ENCODE results near the gene CTNND2.
"Not testable (repeated sequence)": the region's sequence is repeated elsewhere in the genome, so short reads cannot be mapped to it uniquely, and the experiment has no call there.

Gene CTNND2

DNA sequence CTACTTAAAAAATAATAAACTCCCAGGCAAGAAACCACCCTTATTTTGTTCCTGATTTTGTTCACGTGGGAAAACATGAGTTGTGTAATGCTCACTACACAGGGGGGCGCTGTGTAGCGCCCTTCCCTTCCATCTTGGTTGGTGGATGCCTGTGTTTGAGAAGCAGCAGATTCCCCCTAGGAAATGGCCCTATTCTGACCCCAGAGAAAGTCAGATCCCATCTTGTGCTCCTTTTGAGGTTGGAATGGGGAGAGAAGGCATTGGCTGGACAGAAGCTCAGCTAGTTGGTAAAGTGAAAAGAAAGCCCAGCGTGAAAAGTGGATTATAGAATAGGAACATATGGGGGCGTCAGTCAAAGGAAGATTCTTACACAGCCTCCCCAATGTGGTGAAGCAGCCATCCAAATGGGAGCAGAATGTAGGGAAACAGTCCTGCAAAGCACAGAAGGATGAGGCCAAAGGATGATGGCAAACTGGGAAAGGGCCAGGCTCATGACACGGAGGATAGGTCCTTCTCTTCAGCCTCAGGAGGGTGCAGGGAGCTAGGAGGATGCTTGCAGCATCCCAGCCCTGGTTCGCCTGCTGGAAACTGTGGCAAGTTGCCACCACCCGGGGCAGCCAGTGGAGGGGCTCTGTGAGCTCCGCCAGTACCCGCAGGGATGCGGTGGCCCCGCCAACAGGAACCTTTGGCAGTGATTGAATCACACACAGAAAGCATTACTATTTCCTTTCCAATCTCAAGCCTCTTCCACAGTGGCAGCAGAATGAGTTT is 829.0 kb downstream of the CTNND2 start:
- TF ChIP-seq, protein P1, sequence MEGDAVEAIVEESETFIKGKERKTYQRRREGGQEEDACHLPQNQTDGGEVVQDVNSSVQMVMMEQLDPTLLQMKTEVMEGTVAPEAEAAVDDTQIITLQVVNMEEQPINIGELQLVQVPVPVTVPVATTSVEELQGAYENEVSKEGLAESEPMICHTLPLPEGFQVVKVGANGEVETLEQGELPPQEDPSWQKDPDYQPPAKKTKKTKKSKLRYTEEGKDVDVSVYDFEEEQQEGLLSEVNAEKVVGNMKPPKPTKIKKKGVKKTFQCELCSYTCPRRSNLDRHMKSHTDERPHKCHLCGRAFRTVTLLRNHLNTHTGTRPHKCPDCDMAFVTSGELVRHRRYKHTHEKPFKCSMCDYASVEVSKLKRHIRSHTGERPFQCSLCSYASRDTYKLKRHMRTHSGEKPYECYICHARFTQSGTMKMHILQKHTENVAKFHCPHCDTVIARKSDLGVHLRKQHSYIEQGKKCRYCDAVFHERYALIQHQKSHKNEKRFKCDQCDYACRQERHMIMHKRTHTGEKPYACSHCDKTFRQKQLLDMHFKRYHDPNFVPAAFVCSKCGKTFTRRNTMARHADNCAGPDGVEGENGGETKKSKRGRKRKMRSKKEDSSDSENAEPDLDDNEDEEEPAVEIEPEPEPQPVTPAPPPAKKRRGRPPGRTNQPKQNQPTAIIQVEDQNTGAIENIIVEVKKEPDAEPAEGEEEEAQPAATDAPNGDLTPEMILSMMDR (IDR thresholded peaks at IDR 0.05; ENCODE audit: borderline replicate concordance, control extremely low read depth, extremely low read depth, insufficient read depth, missing control alignments): no peak
- DNase-seq (ENCODE audit: low spot score): no peak
- in situ Hi-C loops (cut with MboI; ENCODE audit: low sequenced_read_pairs, unreplicated experiment): no loop called here

- no peak for DNase-seq (ENCODE audit: low spot score)
- TF ChIP-seq, protein P1 (IDR thresholded peaks at IDR 0.05; ENCODE audit: borderline replicate concordance, control extremely low read depth, extremely low read depth, insufficient read depth, missing control alignments): no peak
- in situ Hi-C loops (cut with MboI; ENCODE audit: low sequenced_read_pairs, unreplicated experiment): no loop called here
Measured at GRCh38 chr5:11072568-11072967, 831.7 kb downstream of the CTNND2 start.

DNA sequence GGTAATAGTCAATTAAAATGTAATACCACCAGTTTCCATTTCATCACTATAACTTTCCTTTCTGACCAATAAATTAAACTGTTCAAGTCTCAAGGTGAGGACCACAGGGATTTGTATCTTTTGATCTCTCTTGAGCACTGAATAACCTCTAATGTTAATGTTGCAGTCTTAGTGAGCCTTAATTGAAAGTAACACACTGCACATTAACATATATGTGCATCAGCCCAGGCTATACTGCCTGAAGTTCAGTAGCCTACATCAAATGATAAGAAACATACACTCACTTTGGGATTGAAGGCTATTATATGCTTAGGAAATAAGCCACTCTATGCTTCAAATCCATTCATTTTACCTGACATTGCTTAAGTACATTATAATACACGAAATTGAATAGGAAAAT is 832.2 kb downstream of the CTNND2 start:
- in situ Hi-C loops (cut with MboI; ENCODE audit: low sequenced_read_pairs, unreplicated experiment): no loop called here
- no peak for DNase-seq (ENCODE audit: low spot score)
- TF ChIP-seq, protein P1 (IDR thresholded peaks at IDR 0.05; ENCODE audit: borderline replicate concordance, control extremely low read depth, extremely low read depth, insufficient read depth, missing control alignments): no peak

DNA sequence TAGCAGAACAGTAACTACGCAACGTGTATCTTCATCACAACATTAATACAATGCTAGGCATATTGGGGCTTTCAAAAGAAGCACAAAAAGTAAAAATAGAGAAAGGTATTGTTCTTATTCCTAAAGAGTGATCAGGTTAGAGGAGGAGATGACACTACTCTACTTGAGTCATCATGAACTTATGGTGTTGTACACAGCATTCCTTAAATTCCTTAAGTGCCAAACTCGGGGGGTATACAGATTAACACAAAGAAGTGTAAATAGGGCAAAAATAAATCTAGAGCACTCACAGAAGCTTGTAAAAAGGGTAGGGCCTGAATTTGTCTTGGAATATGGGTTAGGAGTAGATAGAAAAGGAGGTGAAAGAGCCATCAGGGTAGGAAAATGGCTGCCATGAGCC is 835.2 kb downstream of the CTNND2 start:
- TF ChIP-seq, protein P1 (IDR thresholded peaks at IDR 0.05; ENCODE audit: borderline replicate concordance, control extremely low read depth, extremely low read depth, insufficient read depth, missing control alignments): no peak
- in situ Hi-C loops (cut with MboI; ENCODE audit: low sequenced_read_pairs, unreplicated experiment): no loop called here
- no peak for DNase-seq (ENCODE audit: low spot score)

- DNase-seq (ENCODE audit: low spot score); in situ Hi-C loops (cut with MboI; ENCODE audit: low sequenced_read_pairs, unreplicated experiment): not testable (repeated sequence)
Measured at GRCh38 chr5:11065723-11066122, 838.5 kb downstream of the CTNND2 start.

- TF ChIP-seq, protein P1 (IDR thresholded peaks at IDR 0.05; ENCODE audit: borderline replicate concordance, control extremely low read depth, extremely low read depth, insufficient read depth, missing control alignments): no peak
- no peak for DNase-seq (ENCODE audit: low spot score)
- in situ Hi-C loops (cut with MboI; ENCODE audit: low sequenced_read_pairs, unreplicated experiment): no loop called here
Measured at GRCh38 chr5:11064763-11065450, 839.3 kb downstream of the CTNND2 start.

DNA sequence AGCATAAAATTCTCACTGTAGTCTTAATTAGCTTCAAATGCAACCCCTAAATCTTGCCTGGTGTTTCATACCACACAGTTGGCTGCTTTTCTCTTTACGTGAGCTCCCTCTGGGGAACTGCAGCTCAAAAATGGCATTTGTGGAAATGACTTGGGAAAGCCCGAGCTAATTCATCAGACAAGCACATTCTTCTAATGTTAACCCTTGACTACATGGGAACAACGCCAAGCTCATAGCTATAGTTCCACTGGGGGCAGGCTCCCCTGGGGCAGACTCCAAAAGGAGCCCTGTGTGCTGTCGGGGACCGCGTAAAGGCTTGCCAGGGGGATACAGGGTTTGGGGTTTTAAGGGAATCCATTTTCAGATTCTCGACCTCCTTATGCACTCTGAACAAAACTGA is 841.8 kb downstream of the CTNND2 start:
- DNase-seq (ENCODE audit: low spot score): no peak
- in situ Hi-C loops (cut with MboI; ENCODE audit: low sequenced_read_pairs, unreplicated experiment): no loop called here

More for the DNA sequence above, 841.8 kb downstream of the CTNND2 start:
- TF ChIP-seq, protein P1 (IDR thresholded peaks at IDR 0.05; ENCODE audit: borderline replicate concordance, control extremely low read depth, extremely low read depth, insufficient read depth, missing control alignments): no peak
